ENCODE measurements around the gene SIGLEC1.

The SIGLEC1 gene

GRCh38 chr20:3689978-3690377 is 22.4 kb downstream of the SIGLEC1 start:
- TF ChIP-seq JUND (IDR thresholded peaks at IDR 0.05; ENCODE audit: low read depth), result no peak
- in situ Hi-C loops (cut with HindIII; ENCODE audit: low pct_unique_long_range_greater_than_20kb, low sequenced_read_pairs), result no loop called here
- DNase-seq (ENCODE audit: low read depth in 1 of 2, low spot score in 1 of 2), result no peak

- TF ChIP-seq JUND (IDR thresholded peaks at IDR 0.05; ENCODE audit: low read depth), result no peak
- in situ Hi-C loops (cut with HindIII; ENCODE audit: low pct_unique_long_range_greater_than_20kb, low sequenced_read_pairs), result no loop called here
- peak; percentile 79 to 86 for DNase-seq (ENCODE audit: low read depth in 1 of 2, low spot score in 1 of 2)
These were observed 24.7 kb downstream of the SIGLEC1 start for GRCh38 chr20:3687655-3688054.

GRCh38 chr20:3686867-3687321 is 25.5 kb downstream of the SIGLEC1 start:
- DNase-seq (ENCODE audit: low read depth in 1 of 2, low spot score in 1 of 2), result no peak
- in situ Hi-C loops (cut with HindIII; ENCODE audit: low pct_unique_long_range_greater_than_20kb, low sequenced_read_pairs), result no loop called here
- no peak for TF ChIP-seq JUND (IDR thresholded peaks at IDR 0.05; ENCODE audit: low read depth)

- no peak for TF ChIP-seq JUND (IDR thresholded peaks at IDR 0.05; ENCODE audit: low read depth)
- no peak for DNase-seq (ENCODE audit: low read depth in 1 of 2, low spot score in 1 of 2)
- in situ Hi-C loops (cut with HindIII; ENCODE audit: low pct_unique_long_range_greater_than_20kb, low sequenced_read_pairs), result no loop called here
These were observed 26.0 kb downstream of the SIGLEC1 start for GRCh38 chr20:3686421-3686820.

- in situ Hi-C loops (cut with HindIII; ENCODE audit: low pct_unique_long_range_greater_than_20kb, low sequenced_read_pairs), result no loop called here
- no peak for TF ChIP-seq JUND (IDR thresholded peaks at IDR 0.05; ENCODE audit: low read depth)
- no peak for DNase-seq (ENCODE audit: low read depth in 1 of 2, low spot score in 1 of 2)
These were observed 27.1 kb downstream of the SIGLEC1 start for GRCh38 chr20:3685341-3685740.

GRCh38 chr20:3681931-3682781 is 30.2 kb downstream of the SIGLEC1 start, which contains the start of gene ADAM33:
TSS of gene ADAM33 (minus strand) at chr20:3682010. CDS start at chr20:3682004, 6 bp downstream.
- DNase-seq (ENCODE audit: low read depth in 1 of 2, low spot score in 1 of 2), result no peak
- in situ Hi-C loops (cut with HindIII; ENCODE audit: low pct_unique_long_range_greater_than_20kb, low sequenced_read_pairs), result no loop called here
- no peak for TF ChIP-seq JUND (IDR thresholded peaks at IDR 0.05; ENCODE audit: low read depth)

- no peak for DNase-seq (ENCODE audit: low read depth in 1 of 2, low spot score in 1 of 2)
- in situ Hi-C loops (cut with HindIII; ENCODE audit: low pct_unique_long_range_greater_than_20kb, low sequenced_read_pairs), result no loop called here
- TF ChIP-seq JUND (IDR thresholded peaks at IDR 0.05; ENCODE audit: low read depth), result no peak
These were observed 31.0 kb downstream of the SIGLEC1 start for GRCh38 chr20:3681352-3681930.

- no peak for DNase-seq (ENCODE audit: low read depth in 1 of 2, low spot score in 1 of 2)
- in situ Hi-C loops (cut with HindIII; ENCODE audit: low pct_unique_long_range_greater_than_20kb, low sequenced_read_pairs), result no loop called here
- no peak for TF ChIP-seq JUND (IDR thresholded peaks at IDR 0.05; ENCODE audit: low read depth)
These were observed 31.6 kb downstream of the SIGLEC1 start for GRCh38 chr20:3680701-3681351.

GRCh38 chr20:3679749-3680700 is 32.4 kb downstream of the SIGLEC1 start:
- in situ Hi-C loops (cut with HindIII; ENCODE audit: low pct_unique_long_range_greater_than_20kb, low sequenced_read_pairs), result no loop called here
- TF ChIP-seq JUND (IDR thresholded peaks at IDR 0.05; ENCODE audit: low read depth), result no peak
- DNase-seq (ENCODE audit: low read depth in 1 of 2, low spot score in 1 of 2), result no peak

- in situ Hi-C loops (cut with HindIII; ENCODE audit: low pct_unique_long_range_greater_than_20kb, low sequenced_read_pairs), result no loop called here
- DNase-seq (ENCODE audit: low read depth in 1 of 2, low spot score in 1 of 2), result no peak
- TF ChIP-seq JUND (IDR thresholded peaks at IDR 0.05; ENCODE audit: low read depth), result no peak
These were observed 33.3 kb downstream of the SIGLEC1 start for GRCh38 chr20:3678856-3679720.

- DNase-seq (ENCODE audit: low read depth in 1 of 2, low spot score in 1 of 2), result no peak
- in situ Hi-C loops (cut with HindIII; ENCODE audit: low pct_unique_long_range_greater_than_20kb, low sequenced_read_pairs), result no loop called here
- TF ChIP-seq JUND (IDR thresholded peaks at IDR 0.05; ENCODE audit: low read depth), result no peak
These were observed 34.2 kb downstream of the SIGLEC1 start for GRCh38 chr20:3678198-3678597.

Measured in T47D (cell line).